Measurements from ENCODE around the gene DYNLT2. TPM values are rescaled to one million over a fixed set of nuclear protein-coding genes. Genes with fewer than 3 reads are reported as not detected.
A peak's percentile ranks its signal among the peaks of the same experiment; 100 is the strongest.

Gene DYNLT2
- total and polyA plus RNA-seq, 2 of the 13 experiments (the other 11 are each of a cell fraction or from before 2014, with no cell fraction given), result 2.1 to 4.3 TPM

DNA sequence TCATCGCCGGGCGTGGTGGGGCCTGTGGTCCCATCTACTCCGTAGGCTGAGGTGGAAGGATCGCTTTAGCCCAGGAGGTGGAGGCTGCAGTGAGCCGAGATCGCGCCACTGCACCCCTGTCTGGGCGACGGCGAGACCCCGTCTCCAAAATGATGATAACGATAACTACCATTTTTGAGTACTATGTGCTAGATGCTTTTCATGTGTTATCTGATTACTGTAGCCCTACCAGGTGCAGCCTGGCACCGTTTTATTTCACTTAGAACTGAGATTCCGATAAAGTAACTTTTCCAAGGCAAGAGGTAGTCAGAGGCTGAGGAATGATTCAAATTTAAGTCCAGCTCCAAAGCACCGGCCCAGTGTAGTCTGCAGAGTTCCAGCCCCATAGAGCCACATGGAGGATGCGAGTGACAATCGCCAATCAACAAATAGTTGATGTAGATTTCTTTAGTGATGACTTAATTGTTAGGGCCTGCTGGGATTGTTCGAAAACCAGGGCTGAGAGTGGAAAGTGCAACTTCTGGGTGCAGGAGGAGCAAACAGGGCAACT is 777 bp upstream of the DYNLT2 start (continued):
- TF ChIP-seq, protein P1, sequence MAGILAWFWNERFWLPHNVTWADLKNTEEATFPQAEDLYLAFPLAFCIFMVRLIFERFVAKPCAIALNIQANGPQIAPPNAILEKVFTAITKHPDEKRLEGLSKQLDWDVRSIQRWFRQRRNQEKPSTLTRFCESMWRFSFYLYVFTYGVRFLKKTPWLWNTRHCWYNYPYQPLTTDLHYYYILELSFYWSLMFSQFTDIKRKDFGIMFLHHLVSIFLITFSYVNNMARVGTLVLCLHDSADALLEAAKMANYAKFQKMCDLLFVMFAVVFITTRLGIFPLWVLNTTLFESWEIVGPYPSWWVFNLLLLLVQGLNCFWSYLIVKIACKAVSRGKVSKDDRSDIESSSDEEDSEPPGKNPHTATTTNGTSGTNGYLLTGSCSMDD (CRISPR knock-in tag; IDR thresholded peaks at IDR 0.05), result 0 out of 2 replicates have a peak, but pooled peaks have one; percentile 33
- TF ChIP-seq MAFF (IDR thresholded peaks at IDR 0.05; ENCODE audit: low read depth, low read length) (no peak), ZNF557 (CRISPR knock-in tag; IDR thresholded peaks at IDR 0.05) (no peak), LCORL (IDR thresholded peaks at IDR 0.05) (no peak), LCORL (CRISPR knock-in tag; IDR thresholded peaks at IDR 0.05) (peak; percentile 4; the same call in 1 of the 2 replicates), POLR2AphosphoS5 (IDR thresholded peaks at IDR 0.05; ENCODE audit: low read depth, low read length) (0 out of 2 replicates have a peak, but pooled peaks have one; percentile 27), NCOA1 (CRISPR knock-in tag; IDR thresholded peaks at IDR 0.05) (0 out of 2 replicates have a peak, but pooled peaks have one; percentile 86), SOX13 (IDR thresholded peaks at IDR 0.05) (no peak), SOX13 (CRISPR knock-in tag; conservative IDR thresholded peaks at IDR 0.05 in 1 of 2, IDR thresholded peaks at IDR 0.05 in 1 of 2) (0 out of 4 replicates have a peak, but pooled peaks of 1 of the 2 experiments have one; percentile 52), JDP2 (CRISPR knock-in tag; IDR thresholded peaks at IDR 0.05; ENCODE audit: borderline replicate concordance) (no peak; the same call in 1 of the 2 replicates), JARID2 (CRISPR knock-in tag; IDR thresholded peaks at IDR 0.05; ENCODE audit: insufficient replicate concordance) (no peak), HNRNPK (IDR thresholded peaks at IDR 0.05; ENCODE audit: low read depth, low read length, poor library complexity, severe bottlenecking) (no peak), BRD4 (CRISPR knock-in tag; IDR thresholded peaks at IDR 0.05) (no peak), NR1H2 (CRISPR knock-in tag; IDR thresholded peaks at IDR 0.05; ENCODE audit: borderline replicate concordance, low read depth) (no peak), PAF1 (CRISPR knock-in tag; IDR thresholded peaks at IDR 0.05) (no peak), POLR2AphosphoS2 (IDR thresholded peaks at IDR 0.05; ENCODE audit: low read depth, low read length) (no peak), ZNF180 (CRISPR knock-in tag; IDR thresholded peaks at IDR 0.05; ENCODE audit: borderline replicate concordance, low read depth) (no peak), ZSCAN21 (CRISPR knock-in tag; IDR thresholded peaks at IDR 0.05; ENCODE audit: borderline replicate concordance) (no peak), ZNF883 (CRISPR knock-in tag; IDR thresholded peaks at IDR 0.05; ENCODE audit: not compliant biosample characterization) (no peak), ZNF12 (CRISPR knock-in tag; IDR thresholded peaks at IDR 0.05) (peak; percentile 2; the same call in 1 of the 2 replicates), ZNF547 (CRISPR knock-in tag; IDR thresholded peaks at IDR 0.05) (no peak), HOXA7 (CRISPR knock-in tag; IDR thresholded peaks at IDR 0.05) (0 out of 2 replicates have a peak, but pooled peaks have one; percentile 80)
- TF ChIP-seq, protein P2, sequence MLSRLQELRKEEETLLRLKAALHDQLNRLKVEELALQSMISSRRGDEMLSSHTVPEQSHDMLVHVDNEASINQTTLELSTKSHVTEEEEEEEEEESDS (CRISPR knock-in tag; IDR thresholded peaks at IDR 0.05; ENCODE audit: borderline replicate concordance), result 0 out of 2 replicates have a peak, but pooled peaks have one; percentile 66
- TF ChIP-seq, protein P3, sequence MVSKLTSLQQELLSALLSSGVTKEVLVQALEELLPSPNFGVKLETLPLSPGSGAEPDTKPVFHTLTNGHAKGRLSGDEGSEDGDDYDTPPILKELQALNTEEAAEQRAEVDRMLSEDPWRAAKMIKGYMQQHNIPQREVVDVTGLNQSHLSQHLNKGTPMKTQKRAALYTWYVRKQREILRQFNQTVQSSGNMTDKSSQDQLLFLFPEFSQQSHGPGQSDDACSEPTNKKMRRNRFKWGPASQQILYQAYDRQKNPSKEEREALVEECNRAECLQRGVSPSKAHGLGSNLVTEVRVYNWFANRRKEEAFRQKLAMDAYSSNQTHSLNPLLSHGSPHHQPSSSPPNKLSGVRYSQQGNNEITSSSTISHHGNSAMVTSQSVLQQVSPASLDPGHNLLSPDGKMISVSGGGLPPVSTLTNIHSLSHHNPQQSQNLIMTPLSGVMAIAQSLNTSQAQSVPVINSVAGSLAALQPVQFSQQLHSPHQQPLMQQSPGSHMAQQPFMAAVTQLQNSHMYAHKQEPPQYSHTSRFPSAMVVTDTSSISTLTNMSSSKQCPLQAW (CRISPR knock-in tag; IDR thresholded peaks at IDR 0.05), result peak; percentile 25; the same call in 1 of the 2 replicates
- TF ChIP-seq, protein P4, sequence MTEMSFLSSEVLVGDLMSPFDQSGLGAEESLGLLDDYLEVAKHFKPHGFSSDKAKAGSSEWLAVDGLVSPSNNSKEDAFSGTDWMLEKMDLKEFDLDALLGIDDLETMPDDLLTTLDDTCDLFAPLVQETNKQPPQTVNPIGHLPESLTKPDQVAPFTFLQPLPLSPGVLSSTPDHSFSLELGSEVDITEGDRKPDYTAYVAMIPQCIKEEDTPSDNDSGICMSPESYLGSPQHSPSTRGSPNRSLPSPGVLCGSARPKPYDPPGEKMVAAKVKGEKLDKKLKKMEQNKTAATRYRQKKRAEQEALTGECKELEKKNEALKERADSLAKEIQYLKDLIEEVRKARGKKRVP (CRISPR knock-in tag; IDR thresholded peaks at IDR 0.05), result peak in 1 of 2 experiments; percentile 14; a peak in 1 of 4 replicates
- TF ChIP-seq, protein P5, sequence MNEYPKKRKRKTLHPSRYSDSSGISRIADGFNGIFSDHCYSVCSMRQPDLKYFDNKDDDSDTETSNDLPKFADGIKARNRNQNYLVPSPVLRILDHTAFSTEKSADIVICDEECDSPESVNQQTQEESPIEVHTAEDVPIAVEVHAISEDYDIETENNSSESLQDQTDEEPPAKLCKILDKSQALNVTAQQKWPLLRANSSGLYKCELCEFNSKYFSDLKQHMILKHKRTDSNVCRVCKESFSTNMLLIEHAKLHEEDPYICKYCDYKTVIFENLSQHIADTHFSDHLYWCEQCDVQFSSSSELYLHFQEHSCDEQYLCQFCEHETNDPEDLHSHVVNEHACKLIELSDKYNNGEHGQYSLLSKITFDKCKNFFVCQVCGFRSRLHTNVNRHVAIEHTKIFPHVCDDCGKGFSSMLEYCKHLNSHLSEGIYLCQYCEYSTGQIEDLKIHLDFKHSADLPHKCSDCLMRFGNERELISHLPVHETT (CRISPR knock-in tag; conservative IDR thresholded peaks at IDR 0.05), result no peak

All from HepG2 (cell line).